ENCODE results near the gene SLC24A4. TPM values are rescaled to one million over a fixed set of nuclear protein-coding genes. Genes with fewer than 3 reads are reported as not detected.
A peak's percentile ranks its signal among the peaks of the same experiment; 100 is the strongest.

Gene SLC24A4
- total RNA-seq, 1 donor from 2014 or later, result 0.34 TPM

- no peak for DNase-seq
- Mint-ChIP-seq H3K9me3 (ENCODE audit: unreplicated experiment) (peaks cover 10% of the 10 kb centered on the region), H3K4me1 (ENCODE audit: low read depth, unreplicated experiment) (peaks cover 3% of the 10 kb centered on the region), H3K27ac (ENCODE audit: unreplicated experiment) (no peak overlapping the region), H3K4me3 (ENCODE audit: unreplicated experiment) (no peak overlapping the region), H3K36me3 (ENCODE audit: unreplicated experiment) (no peaks in the 10 kb centered on the region), H3K27me3 (ENCODE audit: unreplicated experiment) (peaks cover 4% of the 10 kb centered on the region)
- TF ChIP-seq CTCF (IDR thresholded peaks at IDR 0.05; ENCODE audit: partially characterized antibody, unreplicated experiment), result no peak
Measured at GRCh38 chr14:92360651-92361370, 37.8 kb downstream of the SLC24A4 start.

GRCh38 chr14:92362781-92363235 lies 39.8 kb downstream of the SLC24A4 start:
- Mint-ChIP-seq H3K27me3 (ENCODE audit: unreplicated experiment) (peaks cover 11% of the 10 kb centered on the region), H3K4me3 (ENCODE audit: unreplicated experiment) (no peak overlapping the region)
- no peak for DNase-seq

GRCh38 chr14:92366237-92366636 lies 43.3 kb downstream of the SLC24A4 start:
- TF ChIP-seq CTCF (IDR thresholded peaks at IDR 0.05; ENCODE audit: partially characterized antibody, unreplicated experiment), result no peak
- H3K4me3 Mint-ChIP-seq (ENCODE audit: unreplicated experiment), result no peak overlapping the region
- peak; percentile 73 for DNase-seq
- H3K27ac Mint-ChIP-seq (ENCODE audit: unreplicated experiment), result peak overlapping the region; percentile 72
- H3K9me3 Mint-ChIP-seq (ENCODE audit: unreplicated experiment), result peaks cover 15% of the 10 kb centered on the region
- peaks cover 11% of the 10 kb centered on the region for H3K27me3 Mint-ChIP-seq (ENCODE audit: unreplicated experiment)
- H3K4me1 Mint-ChIP-seq (ENCODE audit: low read depth, unreplicated experiment), result peaks cover 14% of the 10 kb centered on the region
- peaks cover 11% of the 10 kb centered on the region for H3K36me3 Mint-ChIP-seq (ENCODE audit: unreplicated experiment)

More at GRCh38 chr14:92362781-92363235, 39.8 kb downstream of the SLC24A4 start:
- no peaks in the 10 kb centered on the region for H3K36me3 Mint-ChIP-seq (ENCODE audit: unreplicated experiment)
- no peak for TF ChIP-seq CTCF (IDR thresholded peaks at IDR 0.05; ENCODE audit: partially characterized antibody, unreplicated experiment)
- H3K27ac Mint-ChIP-seq (ENCODE audit: unreplicated experiment), result no peak overlapping the region
- peaks cover 13% of the 10 kb centered on the region for H3K9me3 Mint-ChIP-seq (ENCODE audit: unreplicated experiment)
- peaks cover 14% of the 10 kb centered on the region for H3K4me1 Mint-ChIP-seq (ENCODE audit: low read depth, unreplicated experiment)

- Mint-ChIP-seq H3K36me3 (ENCODE audit: unreplicated experiment) (peaks cover 16% of the 10 kb centered on the region), H3K4me3 (ENCODE audit: unreplicated experiment) (no peak overlapping the region), H3K27ac (ENCODE audit: unreplicated experiment) (no peak overlapping the region), H3K27me3 (ENCODE audit: unreplicated experiment) (peaks cover 10% of the 10 kb centered on the region), H3K4me1 (ENCODE audit: low read depth, unreplicated experiment) (peaks cover 14% of the 10 kb centered on the region), H3K9me3 (ENCODE audit: unreplicated experiment) (peaks cover 15% of the 10 kb centered on the region)
- no peak for TF ChIP-seq CTCF (IDR thresholded peaks at IDR 0.05; ENCODE audit: partially characterized antibody, unreplicated experiment)
- no peak for DNase-seq
Measured at GRCh38 chr14:92368001-92368400, 45.0 kb downstream of the SLC24A4 start.

- peaks cover 14% of the 10 kb centered on the region for H3K4me1 Mint-ChIP-seq (ENCODE audit: low read depth, unreplicated experiment)
- no peak for TF ChIP-seq CTCF (IDR thresholded peaks at IDR 0.05; ENCODE audit: partially characterized antibody, unreplicated experiment)
- H3K27me3 Mint-ChIP-seq (ENCODE audit: unreplicated experiment), result peaks cover 8% of the 10 kb centered on the region
- H3K27ac Mint-ChIP-seq (ENCODE audit: unreplicated experiment), result no peak overlapping the region
- H3K9me3 Mint-ChIP-seq (ENCODE audit: unreplicated experiment), result peaks cover 15% of the 10 kb centered on the region
- DNase-seq, result no peak
- peaks cover 16% of the 10 kb centered on the region for H3K36me3 Mint-ChIP-seq (ENCODE audit: unreplicated experiment)
- H3K4me3 Mint-ChIP-seq (ENCODE audit: unreplicated experiment), result no peak overlapping the region
Measured at GRCh38 chr14:92369097-92369496, 46.1 kb downstream of the SLC24A4 start.

All from glutamatergic neuron (in vitro differentiated cells).